Neural crest cell (in vitro differentiated cells): Measurements from ENCODE around the gene CYYR1. TPM values are rescaled to one million over a fixed set of nuclear protein-coding genes. Genes with fewer than 3 reads are reported as not detected.

Experiments used
- DNase-seq: peaks from one replicate; pipeline ENCODE4 v3.0.0; 2021; ENCODE audit warnings: low read depth, mixed read lengths, low spot score
- H3K27ac Mint-ChIP-seq: one replicate; pipeline ENCODE4 v1.8.0; 2021; ENCODE audit warnings: mild to moderate bottlenecking, mixed read lengths; ENCODE audit not compliant: unreplicated experiment
- H3K27me3 Mint-ChIP-seq: 2 replicates; pipeline ENCODE4 v1.8.0; 2021; ENCODE audit warnings: low read depth, mild to moderate bottlenecking, mixed read lengths
- H3K36me3 Mint-ChIP-seq: 2 replicates; pipeline ENCODE4 v1.8.0; 2021; ENCODE audit warnings: low read depth, mild to moderate bottlenecking, mixed read lengths
- H3K4me1 Mint-ChIP-seq: 2 replicates; pipeline ENCODE4 v1.8.0; 2021; ENCODE audit warnings: mixed read lengths
- H3K4me3 Mint-ChIP-seq: one replicate; pipeline ENCODE4 v1.8.0; 2021; ENCODE audit warnings: mild to moderate bottlenecking, mixed read lengths
- H3K9me3 Mint-ChIP-seq: 2 replicates; pipeline ENCODE4 v1.8.0; 2021; ENCODE audit warnings: mixed read lengths
- total RNA-seq: library from RNA; stranded (reverse); gene quantifications from 2 replicates; pipeline ENCODE4 v1.2.1, GENCODE V29; 2021
- TF ChIP-seq, protein P1 (sequence below): fragments of 200-600 bp; sonication (generic); conservative IDR thresholded peaks from 2 replicates; pipeline ENCODE4 v1.5.0; 2021; ENCODE audit warnings: antibody characterized with exemption, mild to moderate bottlenecking

CYYR1 gene
- total RNA-seq, 1 donor from 2014 or later: 18.2 TPM

DNA sequence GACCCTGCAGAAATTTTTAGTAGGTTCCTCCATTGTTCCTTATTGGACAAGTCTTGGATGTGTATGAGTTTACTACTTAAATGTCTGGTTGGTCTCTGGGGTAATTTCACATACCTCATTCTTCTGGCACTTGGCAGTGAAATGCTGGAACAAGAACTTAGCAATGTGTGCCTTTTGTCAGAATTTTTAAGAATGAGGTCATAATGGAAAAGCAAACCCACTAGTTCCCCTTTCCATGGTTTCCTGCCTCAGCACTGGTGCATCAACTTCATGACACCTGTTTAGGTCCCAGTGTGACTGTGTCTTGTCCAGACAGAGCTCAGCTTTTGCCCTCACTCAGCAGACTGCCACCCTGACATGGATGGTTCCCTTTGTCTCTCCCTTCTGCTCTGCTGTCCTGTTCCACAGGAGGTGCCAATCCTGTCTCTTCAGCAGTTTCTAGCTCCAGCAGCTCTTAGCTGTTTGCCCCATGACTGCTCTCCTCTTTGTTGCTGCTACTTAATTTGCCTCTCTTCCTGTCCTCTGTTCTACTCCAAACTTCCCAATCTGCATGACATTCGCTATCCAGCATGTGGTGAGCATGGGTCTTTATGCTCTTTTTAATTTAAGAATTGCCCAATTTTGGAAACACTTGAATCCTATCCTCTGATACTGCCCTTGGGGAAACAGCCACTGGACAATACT, 135.6 kb downstream of the CYYR1 start:
- Mint-ChIP-seq H3K27ac (no peak overlapping the region), H3K4me1 (no peaks in the 10 kb centered on the region), H3K27me3 (no peaks in the 10 kb centered on the region), H3K4me3 (no peak overlapping the region), H3K9me3 (peaks cover 3% of the 10 kb centered on the region), H3K36me3 (no peaks in the 10 kb centered on the region)
- DNase-seq: no peak
- TF ChIP-seq, protein P1, sequence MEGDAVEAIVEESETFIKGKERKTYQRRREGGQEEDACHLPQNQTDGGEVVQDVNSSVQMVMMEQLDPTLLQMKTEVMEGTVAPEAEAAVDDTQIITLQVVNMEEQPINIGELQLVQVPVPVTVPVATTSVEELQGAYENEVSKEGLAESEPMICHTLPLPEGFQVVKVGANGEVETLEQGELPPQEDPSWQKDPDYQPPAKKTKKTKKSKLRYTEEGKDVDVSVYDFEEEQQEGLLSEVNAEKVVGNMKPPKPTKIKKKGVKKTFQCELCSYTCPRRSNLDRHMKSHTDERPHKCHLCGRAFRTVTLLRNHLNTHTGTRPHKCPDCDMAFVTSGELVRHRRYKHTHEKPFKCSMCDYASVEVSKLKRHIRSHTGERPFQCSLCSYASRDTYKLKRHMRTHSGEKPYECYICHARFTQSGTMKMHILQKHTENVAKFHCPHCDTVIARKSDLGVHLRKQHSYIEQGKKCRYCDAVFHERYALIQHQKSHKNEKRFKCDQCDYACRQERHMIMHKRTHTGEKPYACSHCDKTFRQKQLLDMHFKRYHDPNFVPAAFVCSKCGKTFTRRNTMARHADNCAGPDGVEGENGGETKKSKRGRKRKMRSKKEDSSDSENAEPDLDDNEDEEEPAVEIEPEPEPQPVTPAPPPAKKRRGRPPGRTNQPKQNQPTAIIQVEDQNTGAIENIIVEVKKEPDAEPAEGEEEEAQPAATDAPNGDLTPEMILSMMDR: no peak

DNA sequence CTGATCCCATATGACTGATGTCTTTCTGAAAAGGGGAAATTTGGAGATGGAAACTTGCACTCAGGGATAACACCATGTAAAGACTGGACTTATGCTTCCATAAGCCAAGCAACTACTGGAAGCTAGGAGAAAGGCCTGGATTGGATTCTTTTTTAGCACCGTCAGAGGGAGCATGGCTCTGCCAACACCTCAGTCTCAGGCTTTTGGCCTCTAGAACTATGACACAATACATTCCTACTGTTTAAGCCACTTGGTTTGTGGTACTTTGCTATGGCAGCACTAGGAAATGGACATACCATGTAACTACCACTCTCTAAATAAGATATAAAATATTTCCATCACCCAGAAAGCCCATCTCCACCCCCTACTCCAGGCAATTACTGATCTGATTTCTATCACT, 139.7 kb downstream of the CYYR1 start:
- no peaks in the 10 kb centered on the region for H3K27me3 Mint-ChIP-seq
- TF ChIP-seq, protein P1: no peak

DNA sequence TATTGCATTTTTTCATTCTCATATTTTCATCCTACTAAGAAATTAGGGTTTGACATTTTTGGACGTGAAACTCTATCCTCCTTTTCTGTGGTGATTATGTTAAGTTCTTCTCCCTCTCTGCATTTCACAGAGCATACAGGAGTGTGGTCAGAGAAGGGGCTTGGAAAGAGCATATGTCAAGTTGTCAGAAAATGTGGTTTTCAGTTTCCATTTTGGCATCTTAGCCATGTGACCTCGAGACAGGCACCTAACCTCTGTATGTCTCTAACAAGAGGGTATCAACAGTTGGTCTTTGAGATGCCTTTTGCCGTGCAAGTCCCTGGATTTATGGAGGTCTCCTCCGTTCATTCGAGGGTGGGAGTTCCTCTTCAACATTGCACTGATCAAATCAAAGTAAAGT, 140.7 kb downstream of the CYYR1 start:
- no peaks in the 10 kb centered on the region for H3K36me3 Mint-ChIP-seq
- no peak for DNase-seq
- H3K9me3 Mint-ChIP-seq: no peaks in the 10 kb centered on the region
- no peaks in the 10 kb centered on the region for H3K27me3 Mint-ChIP-seq
- H3K4me1 Mint-ChIP-seq: no peaks in the 10 kb centered on the region
- TF ChIP-seq, protein P1: no peak
- no peak overlapping the region for H3K4me3 Mint-ChIP-seq
- no peak overlapping the region for H3K27ac Mint-ChIP-seq

More for the DNA sequence above, 139.7 kb downstream of the CYYR1 start:
- H3K9me3 Mint-ChIP-seq: no peaks in the 10 kb centered on the region
- H3K27ac Mint-ChIP-seq: no peak overlapping the region
- no peak for DNase-seq
- H3K4me3 Mint-ChIP-seq: no peak overlapping the region
- H3K36me3 Mint-ChIP-seq: no peaks in the 10 kb centered on the region
- no peaks in the 10 kb centered on the region for H3K4me1 Mint-ChIP-seq

DNA sequence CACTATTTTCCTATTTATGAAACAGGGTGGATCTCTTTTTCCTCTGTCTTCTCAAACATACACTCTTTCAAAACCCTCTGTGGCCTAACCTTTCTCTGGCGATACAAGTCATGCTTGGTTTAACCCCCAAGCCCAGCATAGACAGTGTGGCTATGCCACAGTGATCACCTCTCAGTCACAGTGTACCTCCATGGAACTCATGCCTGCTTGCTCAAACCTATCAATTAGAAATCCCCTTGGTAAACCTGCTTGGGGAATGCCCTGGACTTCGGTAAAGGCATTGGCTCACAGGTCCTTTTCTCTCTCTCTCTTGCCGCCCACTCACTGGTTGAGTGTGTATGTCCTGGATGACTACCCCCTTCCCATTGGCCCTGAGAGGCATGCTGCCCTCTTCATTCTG, 147.5 kb downstream of the CYYR1 start:
- peaks cover 3% of the 10 kb centered on the region for H3K9me3 Mint-ChIP-seq
- H3K4me1 Mint-ChIP-seq: no peaks in the 10 kb centered on the region
- H3K4me3 Mint-ChIP-seq: no peak overlapping the region
- TF ChIP-seq, protein P1: no peak
- H3K27me3 Mint-ChIP-seq: no peaks in the 10 kb centered on the region
- H3K36me3 Mint-ChIP-seq: no peaks in the 10 kb centered on the region
- H3K27ac Mint-ChIP-seq: no peak overlapping the region
- no peak for DNase-seq

DNA sequence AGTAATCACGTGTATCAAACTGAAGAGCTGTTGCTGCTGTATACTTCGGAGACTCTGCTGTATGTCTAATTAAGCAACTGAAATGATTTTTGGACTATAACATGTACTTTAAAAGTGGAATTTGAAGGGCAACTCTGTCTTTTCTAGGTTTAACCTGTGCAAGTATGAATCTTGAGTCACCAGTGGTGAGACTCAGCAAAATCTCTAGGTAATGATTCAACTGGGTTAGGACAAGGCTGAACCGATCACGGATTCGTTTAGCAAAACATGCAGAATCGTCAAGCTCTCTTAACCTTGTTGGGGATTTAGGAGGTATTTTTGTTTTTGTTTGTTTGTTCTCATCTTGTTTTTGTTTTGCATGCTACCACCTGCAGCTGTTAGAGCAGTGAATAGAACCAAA, 149.6 kb downstream of the CYYR1 start:
- no peak for DNase-seq
- no peak overlapping the region for H3K4me3 Mint-ChIP-seq
- no peak overlapping the region for H3K27ac Mint-ChIP-seq
- H3K4me1 Mint-ChIP-seq: no peaks in the 10 kb centered on the region
- TF ChIP-seq, protein P1: no peak
- H3K36me3 Mint-ChIP-seq: peaks cover 3% of the 10 kb centered on the region
- peaks cover 6% of the 10 kb centered on the region for H3K9me3 Mint-ChIP-seq
- no peaks in the 10 kb centered on the region for H3K27me3 Mint-ChIP-seq
